ACC112 (cell line): ENCODE measurements around the gene KRTAP5-1.

Experiments used
- H2AFZ ChIP-seq: fragments of 200-600 bp; sonication (generic); one replicate; pipeline ENCODE4 v1.6.0; 2017; ENCODE audit warnings: antibody characterized with exemption, low read length; ENCODE audit not compliant: unreplicated experiment
- H3K27ac ChIP-seq: fragments of 200-600 bp; sonication (generic); 2 replicates; pipeline ENCODE4 v1.5.1; 2014; ENCODE audit warnings: low read depth, mild to moderate bottlenecking, antibody characterized with exemption, low read length, moderate library complexity
- H3K27me3 ChIP-seq: fragments of 200-600 bp; sonication (generic); 2 replicates; pipeline ENCODE4 v1.6.1; 2014; ENCODE audit warnings: mild to moderate bottlenecking, antibody characterized with exemption, low read length, moderate library complexity, mixed read lengths; ENCODE audit not compliant: insufficient read depth
- H3K36me3 ChIP-seq: fragments of 200-600 bp; sonication (generic); 2 replicates; pipeline ENCODE4 v1.6.1; 2016; ENCODE audit warnings: mild to moderate bottlenecking, antibody characterized with exemption, low read length, moderate library complexity, mixed read lengths; ENCODE audit not compliant: insufficient read depth
- H3K4me1 ChIP-seq: fragments of 200-600 bp; sonication (generic); one replicate; pipeline ENCODE4 v1.6.1; 2016; ENCODE audit warnings: low read length, mixed read lengths; ENCODE audit not compliant: insufficient read depth, unreplicated experiment, control insufficient read depth
- H3K4me3 ChIP-seq: fragments of 200-600 bp; sonication (generic); 2 replicates; pipeline ENCODE4 v1.5.1; 2014; ENCODE audit warnings: mild to moderate bottlenecking, low read depth, low read length
- H3K79me2 ChIP-seq: fragments of 200-600 bp; sonication (generic); one replicate; pipeline ENCODE4 v1.6.0; 2016; ENCODE audit warnings: low read length; ENCODE audit not compliant: control insufficient read depth, unreplicated experiment, insufficient read depth

Gene KRTAP5-1

DNA sequence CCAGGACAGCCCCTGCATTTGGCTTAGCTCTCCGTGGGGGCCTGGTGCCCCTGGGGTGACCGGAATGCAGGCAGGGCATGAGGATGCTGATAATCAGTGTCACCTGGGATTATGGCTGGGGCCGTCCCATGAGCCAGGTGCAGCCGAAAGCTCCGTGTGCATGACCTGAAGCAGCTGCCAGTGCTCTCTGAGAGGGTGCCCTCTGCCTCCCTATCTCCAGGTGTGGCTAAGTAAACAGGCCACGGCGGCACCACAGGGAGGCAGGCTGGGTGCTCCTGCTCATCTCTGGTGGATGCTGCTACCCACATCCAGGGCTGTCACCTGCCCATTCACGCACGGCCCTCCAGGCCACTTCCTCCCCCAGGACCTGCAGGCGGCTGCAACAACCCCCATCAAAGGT is 42.8 kb downstream of the KRTAP5-1 start:
- Histone ChIP-seq H3K4me3 (no peak overlapping the region), H3K79me2 (peaks cover 2% of the 10 kb centered on the region), H3K27me3 (peaks cover 45% of the 10 kb centered on the region), H3K27ac (no peak overlapping the region), H3K36me3 (no peaks in the 10 kb centered on the region), H3K4me1 (no peaks in the 10 kb centered on the region), H2AFZ (no peak overlapping the region)

DNA sequence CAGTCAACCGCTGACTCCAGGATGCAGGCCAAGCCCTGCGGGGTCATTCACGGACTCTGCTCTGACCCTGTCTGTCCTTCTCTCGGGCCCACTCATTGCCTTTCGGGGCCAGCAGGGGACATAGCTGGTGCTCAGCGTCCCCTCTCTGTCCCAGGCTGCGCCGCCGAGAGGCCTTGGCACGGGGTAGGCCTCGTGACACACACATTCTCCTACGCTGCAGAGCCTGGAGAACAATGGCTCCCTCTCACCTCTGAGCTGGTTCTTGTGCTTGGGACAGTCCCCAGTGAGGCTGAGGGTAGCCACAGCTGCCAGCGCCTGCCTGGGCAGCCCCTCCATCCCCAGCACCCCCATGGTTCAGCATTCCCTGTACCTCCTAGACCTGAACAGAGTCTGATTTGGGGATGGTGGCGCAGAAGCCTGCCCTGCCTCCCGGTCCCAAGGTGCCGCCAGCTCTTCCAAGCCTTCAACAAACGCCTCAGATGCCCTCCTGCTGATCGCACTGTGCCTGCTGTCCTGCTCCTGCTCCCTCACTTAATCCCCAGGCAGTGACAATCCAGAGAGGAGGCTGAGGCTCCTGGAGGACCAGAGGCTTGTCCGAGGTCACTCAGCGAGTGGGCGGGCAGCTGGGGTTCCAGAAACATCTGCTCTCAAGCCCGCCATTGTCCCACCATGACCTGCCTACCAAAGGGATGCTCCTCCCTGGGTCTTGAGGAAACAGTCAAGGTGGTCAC is 43.4 kb downstream of the KRTAP5-1 start:
- Histone ChIP-seq H2AFZ (no peak overlapping the region), H3K79me2 (peaks cover 7% of the 10 kb centered on the region), H3K36me3 (no peaks in the 10 kb centered on the region), H3K27me3 (peaks cover 39% of the 10 kb centered on the region), H3K4me3 (no peak overlapping the region), H3K27ac (no peak overlapping the region), H3K4me1 (no peaks in the 10 kb centered on the region)

DNA sequence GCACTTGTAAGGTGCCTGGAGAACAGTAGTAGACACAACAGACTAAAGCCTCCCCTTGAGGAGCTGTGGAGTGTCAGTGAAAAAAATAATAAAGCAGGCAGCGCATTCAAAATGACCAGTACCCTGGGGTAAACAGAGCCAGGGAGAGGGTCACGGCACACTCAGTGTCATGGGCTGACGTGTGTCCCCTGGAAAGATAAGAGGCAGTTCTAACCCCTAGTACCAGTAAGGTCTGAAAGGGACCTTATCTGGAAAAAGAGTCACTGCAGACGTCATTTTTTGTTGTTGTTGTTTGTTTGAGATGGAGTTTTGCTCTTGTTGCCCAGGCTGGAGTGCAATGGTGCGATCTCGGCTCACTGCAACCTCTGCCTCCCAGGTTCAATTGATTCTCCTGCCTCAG is 45.0 kb downstream of the KRTAP5-1 start:
- Histone ChIP-seq H2AFZ (no peak overlapping the region), H3K79me2 (peaks cover 23% of the 10 kb centered on the region), H3K4me3 (no peak overlapping the region), H3K36me3 (no peaks in the 10 kb centered on the region), H3K27me3 (peaks cover 24% of the 10 kb centered on the region), H3K4me1 (peaks cover 6% of the 10 kb centered on the region), H3K27ac (no peak overlapping the region)

DNA sequence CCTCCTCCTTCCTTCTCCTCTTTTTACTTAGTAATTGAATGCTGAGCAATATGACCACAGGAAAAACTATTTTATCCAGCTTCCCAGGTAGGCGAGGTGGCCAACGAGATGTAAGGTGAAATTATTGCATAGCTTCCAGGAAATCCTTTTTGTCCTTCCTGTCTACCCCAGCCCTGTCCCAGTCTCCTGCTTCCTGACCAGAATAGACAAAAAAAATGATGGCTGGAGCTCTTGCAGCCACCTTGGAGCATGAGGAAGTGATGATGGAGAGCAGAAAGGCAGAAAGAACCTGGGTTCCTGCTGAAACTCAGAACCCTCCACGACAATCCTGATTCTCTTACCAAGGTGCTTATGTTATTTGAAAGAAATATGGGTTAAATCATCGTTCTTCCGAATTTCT is 46.9 kb downstream of the KRTAP5-1 start:
- peaks cover 20% of the 10 kb centered on the region for H3K27me3 ChIP-seq
- H3K36me3 ChIP-seq, result no peaks in the 10 kb centered on the region
- no peak overlapping the region for H3K27ac ChIP-seq
- H3K4me1 ChIP-seq, result peaks cover 17% of the 10 kb centered on the region
- no peak overlapping the region for H3K4me3 ChIP-seq
- H3K79me2 ChIP-seq, result peaks cover 38% of the 10 kb centered on the region
- no peak overlapping the region for H2AFZ ChIP-seq

DNA sequence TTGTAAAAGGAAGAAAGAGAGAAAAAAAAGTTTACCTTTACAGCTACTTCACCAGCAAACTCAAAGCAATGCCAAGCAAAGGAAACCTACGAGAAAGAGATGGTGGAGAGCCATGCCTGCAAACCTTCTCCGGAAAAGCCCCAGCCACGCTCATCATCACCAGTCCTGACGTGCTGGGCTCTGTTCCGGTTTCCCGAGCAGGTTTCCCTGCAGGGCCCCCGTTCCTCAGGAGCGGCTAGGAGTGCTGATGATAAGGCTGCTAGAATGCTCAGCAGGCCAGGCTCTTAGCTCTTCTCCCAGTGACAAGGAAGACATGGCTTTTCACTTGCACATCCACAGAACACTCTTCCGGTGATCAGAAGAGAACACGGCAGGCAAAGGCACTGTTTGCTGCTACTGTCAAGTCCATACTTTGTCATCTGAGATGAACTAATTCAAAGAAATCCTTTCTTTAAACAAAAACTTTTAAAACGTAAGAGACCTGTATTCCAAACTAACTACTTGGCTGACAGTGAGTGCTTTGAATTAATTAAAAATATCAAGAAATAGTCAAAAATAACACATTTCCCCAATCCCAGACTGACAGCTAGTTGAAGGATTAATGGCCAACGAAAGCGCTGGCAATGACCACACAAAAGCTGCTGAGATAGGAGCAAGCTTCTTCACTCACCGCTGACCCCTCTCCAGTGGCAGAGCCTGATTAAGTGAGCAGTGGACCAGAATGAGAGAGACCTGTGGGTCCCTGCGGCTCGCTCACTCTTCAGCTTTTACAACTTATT is 48.8 kb downstream of the KRTAP5-1 start:
- Histone ChIP-seq H3K27me3 (peaks cover 20% of the 10 kb centered on the region), H3K4me3 (no peak overlapping the region), H3K27ac (no peak overlapping the region), H3K4me1 (peaks cover 19% of the 10 kb centered on the region), H2AFZ (no peak overlapping the region), H3K79me2 (peaks cover 55% of the 10 kb centered on the region), H3K36me3 (no peaks in the 10 kb centered on the region)

DNA sequence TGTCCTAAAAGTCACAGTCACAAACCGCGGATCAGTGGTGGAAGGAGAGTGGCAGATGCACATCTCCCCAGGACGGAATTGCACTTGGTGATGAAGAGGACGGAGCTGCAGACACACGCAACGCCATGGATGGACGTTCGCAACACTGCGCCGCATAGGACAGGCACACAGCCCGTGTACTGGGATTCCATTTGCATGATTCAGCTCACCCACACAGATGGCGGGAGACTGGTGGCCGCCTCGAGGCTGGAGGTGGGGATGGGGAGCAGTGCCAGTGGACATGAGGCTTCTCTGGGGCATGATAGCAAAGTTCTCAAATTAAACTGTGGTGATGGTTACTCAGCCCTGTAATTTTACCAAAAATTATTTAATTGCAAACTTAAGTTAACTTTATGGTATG is 50.4 kb downstream of the KRTAP5-1 start:
- peaks cover 19% of the 10 kb centered on the region for H3K4me1 ChIP-seq
- H3K4me3 ChIP-seq, result no peak overlapping the region
- H3K36me3 ChIP-seq, result no peaks in the 10 kb centered on the region
- no peak overlapping the region for H2AFZ ChIP-seq
- H3K27me3 ChIP-seq, result peaks cover 13% of the 10 kb centered on the region
- no peak overlapping the region for H3K27ac ChIP-seq
- H3K79me2 ChIP-seq, result peaks cover 64% of the 10 kb centered on the region
